H1 (cell line): ENCODE results near the gene POLG. TPM values are rescaled to one million over a fixed set of nuclear protein-coding genes. Genes with fewer than 3 reads are reported as not detected.

ENCODE experiments used
- CTCF ChIA-PET: fragments of 300-600 bp; sonication (Branson Sonifier 250); formaldehyde crosslinking; loops from one replicate; lab custom pipeline; 2021; ENCODE audit not compliant: partially characterized antibody; lab: Charles Lee
- POLR2A ChIA-PET: fragments of 300-600 bp; sonication (Branson Sonifier 250); formaldehyde crosslinking; loops from one replicate; lab custom pipeline; 2021; ENCODE audit warnings: inconsistent platforms; ENCODE audit not compliant: partially characterized antibody; lab: Charles Lee
- DNase-seq, 2 experiments: peaks; one replicate each; pipeline versions ENCODE4 v3.0.0 to v3.0.0-alpha.2; 2010 to 2022; ENCODE audit warnings: low spot score in 2 of 2, low read depth in 1 of 2, mixed read lengths in 1 of 2
- FAIRE-seq: peaks from 2 replicates; lab custom pipeline; 2011; peaks lifted over from hg19 to GRCh38; lab: Jason Lieb, UNC
- H2AFZ ChIP-seq: 2 replicates; pipeline ENCODE4 v1.8.1; 2012; ENCODE audit warnings: low read length, inconsistent platforms
- H2AK5ac ChIP-seq: 2 replicates; pipeline ENCODE4 v1.6.1; 2013; ENCODE audit warnings: low read depth, low read length
- H2BK120ac ChIP-seq: replicated peaks from 2 replicates; pipeline ENCODE3; 2013; ENCODE audit warnings: low read depth, low read length, inconsistent platforms
- H2BK12ac ChIP-seq: 2 replicates; pipeline ENCODE4 v1.6.1; 2013; ENCODE audit warnings: low read depth, low read length
- H2BK15ac ChIP-seq: 2 replicates; pipeline ENCODE4 v1.6.1; 2013; ENCODE audit warnings: low read length
- H2BK20ac ChIP-seq: 2 replicates; pipeline ENCODE4 v1.6.1; 2013; ENCODE audit warnings: low read length
- H2BK5ac ChIP-seq: 2 replicates; pipeline ENCODE4 v1.6.1; 2013; ENCODE audit warnings: low read depth, low read length
- H3K14ac ChIP-seq: 2 replicates; pipeline ENCODE4 v1.6.1; 2013; ENCODE audit warnings: inconsistent platforms; ENCODE audit not compliant: insufficient read length
- H3K18ac ChIP-seq: 2 replicates; pipeline ENCODE4 v1.6.1; 2013; ENCODE audit warnings: low read length; ENCODE audit errors: extremely low read depth
- H3K23ac ChIP-seq: 2 replicates; pipeline ENCODE4 v1.6.1; 2013; ENCODE audit warnings: inconsistent platforms; ENCODE audit not compliant: insufficient read length
- H3K23me2 ChIP-seq: 2 replicates; pipeline ENCODE4 v1.6.1; 2013; ENCODE audit warnings: low read depth, low read length
- H3K27ac ChIP-seq: 2 replicates; pipeline ENCODE4 v1.6.1; 2011; ENCODE audit warnings: low read depth, low read length, inconsistent platforms
- H3K27me3 ChIP-seq, 4 experiments: replicated peaks in 1 of 4; 1 replicate in 1 of 4; 2 replicates in 3 of 4; pipeline versions ENCODE4 v1.6.1 to v1.8.1; 2011 to 2013; ENCODE audit warnings: low read length in 3 of 4, mild to moderate bottlenecking in 3 of 4, inconsistent platforms in 2 of 4, mixed read lengths in 2 of 4, moderate library complexity in 1 of 4; ENCODE audit not compliant: control insufficient read depth in 3 of 4, insufficient read depth in 3 of 4; ENCODE audit errors: extremely low read depth in 1 of 4
- H3K36me3 ChIP-seq, 4 experiments: 2 replicates each; pipeline versions ENCODE4 v1.6.1 to v1.8.1; 2011 to 2013; ENCODE audit warnings: mild to moderate bottlenecking in 4 of 4, low read length in 3 of 4, moderate library complexity in 2 of 4, control low read depth in 1 of 4, inconsistent platforms in 1 of 4; ENCODE audit not compliant: insufficient read depth in 4 of 4, control insufficient read depth in 2 of 4
- H3K4ac ChIP-seq: replicated peaks from 2 replicates; pipeline ENCODE3; 2013; ENCODE audit warnings: low read length, low read depth, mixed read lengths, inconsistent platforms; ENCODE audit not compliant: insufficient read length
- H3K4me1 ChIP-seq, 4 experiments: replicated peaks in 1 of 4; 1 replicate in 1 of 4; 2 replicates in 3 of 4; pipeline versions ENCODE4 v1.6.1 to v1.8.1; 2011 to 2013; ENCODE audit warnings: low read length in 3 of 4, inconsistent platforms in 2 of 4, mixed read lengths in 1 of 4; ENCODE audit not compliant: insufficient read depth in 4 of 4, control insufficient read depth in 3 of 4
- H3K4me2 ChIP-seq, 2 experiments: 2 replicates each; pipeline versions ENCODE4 v1.6.1 to v1.8.1; 2011 to 2013; ENCODE audit warnings: low read depth in 2 of 2, low read length in 2 of 2, control low read depth in 1 of 2, inconsistent platforms in 1 of 2, mild to moderate bottlenecking in 1 of 2; ENCODE audit not compliant: insufficient read depth in 1 of 2
- H3K4me3 ChIP-seq, 4 experiments: fragments of 200-600, 300-600 bp in 1 of 4; sonication (generic), shearing (Covaris generic), sonication (Bioruptor Twin) in 1 of 4; 2 replicates each; pipeline versions ENCODE4 v1.5.1 to v1.8.1; 2011 to 2016; ENCODE audit warnings: low read length in 4 of 4, low read depth in 3 of 4, control low read depth in 2 of 4, inconsistent platforms in 2 of 4, mild to moderate bottlenecking in 2 of 4, mixed read lengths in 1 of 4, moderate library complexity in 1 of 4; ENCODE audit not compliant: insufficient read depth in 2 of 4; ENCODE audit errors: extremely low read depth in 1 of 4
- H3K56ac ChIP-seq: replicated peaks from 2 replicates; pipeline ENCODE3; 2013; ENCODE audit warnings: low read depth, mild to moderate bottlenecking, mixed read lengths, low read length, inconsistent platforms; ENCODE audit not compliant: insufficient read length
- H3K79me1 ChIP-seq: 2 replicates; pipeline ENCODE4 v1.6.1; 2013; ENCODE audit warnings: low read depth, low read length, control low read depth
- H3K79me2 ChIP-seq, 2 experiments: 2 replicates each; pipeline versions ENCODE4 v1.6.1 to v1.8.1; 2012 to 2013; ENCODE audit warnings: low read length in 2 of 2, mild to moderate bottlenecking in 2 of 2, inconsistent platforms in 1 of 2; ENCODE audit not compliant: insufficient read depth in 2 of 2, control insufficient read depth in 1 of 2
- H3K9ac ChIP-seq, 4 experiments: replicated peaks in 1 of 4; 1 replicate in 1 of 4; 2 replicates in 3 of 4; pipeline versions ENCODE4 v1.6.1 to v1.8.1; 2011 to 2013; ENCODE audit warnings: low read depth in 3 of 4, low read length in 3 of 4, control low read depth in 2 of 4, mild to moderate bottlenecking in 2 of 4, moderate library complexity in 2 of 4, inconsistent platforms in 1 of 4; ENCODE audit errors: extremely low read depth in 1 of 4
- H3K9me3 ChIP-seq, 2 experiments: 2 replicates each; pipeline versions ENCODE4 v1.6.1 to v1.8.1; 2012 to 2013; ENCODE audit warnings: mild to moderate bottlenecking in 2 of 2, moderate library complexity in 2 of 2, control low read depth in 1 of 2, inconsistent platforms in 1 of 2, low read depth in 1 of 2, low read length in 1 of 2, mixed read lengths in 1 of 2; ENCODE audit not compliant: insufficient read depth in 2 of 2
- H4K20me1 ChIP-seq, 2 experiments: replicated peaks in 1 of 2; 2 replicates each; pipeline versions ENCODE3 to v1.8.1; 2011 to 2013; ENCODE audit warnings: inconsistent platforms in 2 of 2, low read length in 2 of 2, mild to moderate bottlenecking in 1 of 2; ENCODE audit not compliant: insufficient read depth in 2 of 2, control insufficient read depth in 1 of 2
- H4K5ac ChIP-seq: 2 replicates; pipeline ENCODE4 v1.6.1; 2013; ENCODE audit warnings: low read length, low read depth, mixed read lengths, inconsistent platforms; ENCODE audit not compliant: insufficient read length
- H4K8ac ChIP-seq: 2 replicates; pipeline ENCODE4 v1.8.0; 2013; ENCODE audit warnings: mild to moderate bottlenecking, moderate library complexity, low read length, inconsistent platforms; ENCODE audit not compliant: insufficient read depth; ENCODE audit errors: extremely low read depth
- H4K91ac ChIP-seq: replicated peaks from 2 replicates; pipeline ENCODE3; 2013; ENCODE audit warnings: low read length, mixed read lengths, inconsistent platforms; ENCODE audit not compliant: insufficient read length
- POLR2A ChIP-seq, 2 experiments: IDR thresholded peaks; 1 replicate in 1 of 2; 2 replicates in 1 of 2; pipeline ENCODE4 v1.6.1; 2011; ENCODE audit warnings: low read depth in 2 of 2, low read length in 2 of 2, mild to moderate bottlenecking in 2 of 2; ENCODE audit errors: control extremely low read depth in 1 of 2
- RXRA ChIP-seq: IDR thresholded peaks from 2 replicates; pipeline ENCODE4 v1.6.1; 2011; ENCODE audit warnings: low read depth, mild to moderate bottlenecking, low read length, moderate library complexity; ENCODE audit not compliant: insufficient read depth
- WGBS, 2 experiments: shearing (Covaris generic) in 1 of 2; methylation state at CpG; one replicate each; pipeline versions ENCODE4 v1.1.6 to v1.1.7; 2013 to 2015; ENCODE audit warnings: low lambda C conversion rate in 2 of 2, mixed read lengths in 2 of 2, inconsistent platforms in 1 of 2, low coverage in 1 of 2, missing lambda C conversion rate in 1 of 2; ENCODE audit not compliant: insufficient replicate concordance in 2 of 2, insufficient coverage in 1 of 2, insufficient read length in 1 of 2; ENCODE audit errors: extremely low coverage in 1 of 2, missing lambda C conversion rate in 1 of 2; 5-methylcytosine and 5-hydroxymethylcytosine counted together
- polyA plus RNA-seq, 7 experiments: library from polyadenylated mRNA; depleted of rRNA in 3 of 7; stranded (reverse) in 5 of 7; unstranded in 2 of 7; fragments of >200 nt in 5 of 7; fragments of 200-250 nt in 2 of 7; gene quantifications; 1 replicate in 5 of 7; 2 replicates in 1 of 7; 4 replicates in 1 of 7; pipeline versions ENCODE4 v1.2.1 to v1.2.3, GENCODE V29; 2011 to 2013; ENCODE audit warnings: missing spikeins in 2 of 7, mixed read lengths in 2 of 7
- total RNA-seq: library from RNA; stranded (reverse); fragmentation: NEBNext Ultra II Directional; extraction: Animal tissue kit (Norgen Biotek cat#: 25700); gene quantifications from 2 replicates; pipeline ENCODE4 v1.2.1, GENCODE V29; 2021

The POLG gene
- total and polyA plus RNA-seq, 2 of the 8 experiments (the other 6 are each of a cell fraction or from before 2014, with no cell fraction given) = 14.8 to 52.3 TPM

DNA sequence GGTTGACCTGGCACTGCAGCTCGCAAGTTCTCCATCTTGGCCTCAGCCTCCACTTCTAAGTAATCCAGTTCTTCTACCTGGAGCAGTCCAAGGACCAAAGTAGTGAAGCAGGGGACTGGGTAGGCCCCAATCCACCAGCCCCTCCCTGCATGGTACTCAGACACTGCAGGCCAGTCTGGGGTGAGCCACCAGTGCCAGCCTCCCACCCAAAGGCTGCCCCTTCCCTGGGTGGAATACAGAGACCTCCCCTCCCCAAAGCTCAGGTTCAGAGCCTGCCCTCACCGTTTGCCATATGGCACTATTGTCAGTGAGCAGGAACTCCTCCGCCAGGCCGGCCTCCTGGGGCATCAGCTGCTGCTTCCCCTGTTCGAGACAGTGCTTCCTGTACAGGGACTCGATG is 10.8 kb downstream of the POLG start:
- no peak overlapping the region for H4K91ac ChIP-seq
- H2AK5ac ChIP-seq = no peak overlapping the region
- H2BK120ac ChIP-seq = no peak overlapping the region
- no peak overlapping the region for H3K4me2 ChIP-seq
- H4K8ac ChIP-seq = no peak overlapping the region
- DNase-seq (no peak), FAIRE-seq (no peak)
- no peak overlapping the region for H2BK12ac ChIP-seq
- peaks cover 8 to 25% of the 10 kb centered on the region in 2 experiments for H4K20me1 ChIP-seq
- no peak overlapping the region for H3K56ac ChIP-seq
- no peak overlapping the region for H3K4me3 ChIP-seq
- H3K36me3 ChIP-seq = peaks cover 70 to 97% (median 90%) of the 10 kb centered on the region in 4 experiments
- no peak overlapping the region for H4K5ac ChIP-seq
- no peaks in the 10 kb centered on the region for H3K9me3 ChIP-seq
- H3K4ac ChIP-seq = no peak overlapping the region
- H2BK20ac ChIP-seq = no peak overlapping the region
- H3K23ac ChIP-seq = no peak overlapping the region
- H2BK15ac ChIP-seq = no peak overlapping the region
- no peaks in the 10 kb centered on the region for H3K4me1 ChIP-seq
- no peaks in the 10 kb centered on the region for H3K79me2 ChIP-seq
- POLR2A ChIA-PET = interaction anchor here (20.0 kb wide), 2 partner anchors 4 to 9 kb away, joined by 250 read pairs; partner anchors contain the start of gene POLG
- H3K23me2 ChIP-seq = no peaks in the 10 kb centered on the region; the same call in 1 of the 2 replicates
- H3K9ac ChIP-seq = no peak overlapping the region
- no peak overlapping the region for H2BK5ac ChIP-seq
- TF ChIP-seq POLR2A (IDR thresholded peaks at IDR 0.05; ENCODE audit: control extremely low read depth in 1 of 2, low read depth in 2 of 2, low read length in 2 of 2) = 0 out of 3 replicates have a peak, but pooled peaks of 1 of the 2 experiments have one; percentile 26
- no peak for TF ChIP-seq RXRA
- TF ChIP-seq, all 59 proteins: peak for 1
- Histone ChIP-seq H3K27me3 (no peaks in the 10 kb centered on the region), H3K14ac (no peak overlapping the region), H2AFZ (no peak overlapping the region), H3K79me1 (peaks cover 2% of the 10 kb centered on the region), H3K27ac (no peak overlapping the region), H3K18ac (no peak overlapping the region)
- CTCF ChIA-PET = interaction anchor here (0.9 to 1.9 kb wide), 4 partner anchors 10 to 119 kb away, joined by 3 to 11 read pairs (median 4); no protein-coding TSS in a partner anchor
- 88% methylated on average over 6 of the region's 6 CpGs; no CpG with 5 or more reads in 1 of the 2 experiments for WGBS, 2 experiments
